DMS153 treated with DMSO at 0.1 percent for 48 hours (cell line): ENCODE data around the gene SECTM1.

ENCODE experiments used
- DNase-seq: peaks from one replicate; lab custom pipeline; 2025; ENCODE audit not compliant: unreplicated experiment; lab: John Stamatoyannopoulos, UW

The SECTM1 gene

DNA sequence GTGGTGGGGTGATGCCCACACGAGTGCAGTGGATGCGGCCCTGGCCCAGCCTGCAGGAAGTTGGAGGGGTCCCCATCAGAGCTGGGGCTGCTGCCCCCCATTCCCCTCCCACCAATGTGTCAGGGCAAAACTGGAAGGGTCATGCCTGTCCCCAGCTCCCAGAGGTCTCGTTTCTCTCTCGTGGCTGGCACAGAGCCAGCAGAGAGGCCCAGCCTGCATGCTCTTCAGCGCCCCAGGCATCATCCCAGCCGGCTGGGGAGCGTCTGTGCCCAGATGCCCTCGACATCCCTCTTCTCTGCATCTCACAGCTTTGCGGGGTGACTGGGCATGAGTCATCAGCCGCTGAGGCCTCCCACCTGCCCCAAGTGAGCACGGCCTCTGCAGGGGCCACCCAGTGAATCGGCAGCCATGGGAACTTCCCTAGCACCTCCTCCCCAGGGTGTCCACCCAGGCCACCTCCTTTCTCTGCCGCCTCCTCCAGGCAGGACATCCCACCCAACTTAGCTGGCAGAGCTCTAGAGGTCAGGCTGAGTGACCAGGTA is 50.3 kb downstream of the SECTM1 start:
- DNase-seq, result peak; percentile 13

DNA sequence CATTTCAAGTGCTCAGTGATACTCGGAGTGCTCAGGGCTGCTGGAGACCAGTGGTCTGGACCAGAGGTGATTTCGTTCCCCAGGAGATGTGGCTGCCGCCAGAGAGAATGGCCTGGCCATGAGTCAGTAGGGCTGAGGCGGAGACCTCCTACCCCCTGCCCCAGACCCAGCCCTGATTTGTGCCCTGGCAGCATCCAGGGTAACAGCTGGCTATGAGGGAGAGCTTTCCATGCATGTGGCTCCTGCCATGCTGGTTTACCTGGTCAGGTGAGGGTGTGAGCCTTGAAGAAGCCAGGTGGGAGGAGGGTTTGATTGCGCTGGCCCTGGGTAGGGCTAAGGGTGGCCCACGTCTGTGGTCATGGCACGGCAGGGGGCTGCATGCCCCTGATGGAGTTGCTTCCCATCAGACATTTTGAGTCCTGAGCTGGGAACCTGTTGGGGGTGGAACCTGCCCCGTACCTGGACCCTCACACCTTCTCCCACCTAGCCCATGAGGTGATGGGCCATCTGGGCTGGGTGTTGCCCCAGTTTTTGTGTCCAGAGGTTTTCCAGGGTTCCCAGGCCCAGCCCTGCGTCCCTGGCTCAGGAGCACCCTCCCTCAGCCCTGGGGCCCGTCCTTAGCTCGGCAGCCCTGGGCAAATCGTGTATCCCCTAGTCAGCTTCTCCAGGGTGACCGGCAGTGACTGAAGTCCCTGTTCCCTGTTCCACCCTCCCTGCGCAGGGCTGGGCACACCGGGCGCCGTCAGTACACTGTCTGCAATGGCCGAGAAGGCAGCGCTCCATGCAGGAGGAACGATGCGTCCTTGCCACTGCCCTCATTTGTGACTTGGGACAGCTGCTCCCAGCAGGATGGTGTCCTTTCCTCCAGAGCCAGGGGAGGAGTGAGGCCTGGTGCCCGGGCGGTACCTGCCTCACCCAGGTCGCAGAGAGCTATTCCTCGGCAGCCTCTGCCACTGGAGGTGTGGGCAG is 51.0 kb downstream of the SECTM1 start:
- DNase-seq, result no peak

DNA sequence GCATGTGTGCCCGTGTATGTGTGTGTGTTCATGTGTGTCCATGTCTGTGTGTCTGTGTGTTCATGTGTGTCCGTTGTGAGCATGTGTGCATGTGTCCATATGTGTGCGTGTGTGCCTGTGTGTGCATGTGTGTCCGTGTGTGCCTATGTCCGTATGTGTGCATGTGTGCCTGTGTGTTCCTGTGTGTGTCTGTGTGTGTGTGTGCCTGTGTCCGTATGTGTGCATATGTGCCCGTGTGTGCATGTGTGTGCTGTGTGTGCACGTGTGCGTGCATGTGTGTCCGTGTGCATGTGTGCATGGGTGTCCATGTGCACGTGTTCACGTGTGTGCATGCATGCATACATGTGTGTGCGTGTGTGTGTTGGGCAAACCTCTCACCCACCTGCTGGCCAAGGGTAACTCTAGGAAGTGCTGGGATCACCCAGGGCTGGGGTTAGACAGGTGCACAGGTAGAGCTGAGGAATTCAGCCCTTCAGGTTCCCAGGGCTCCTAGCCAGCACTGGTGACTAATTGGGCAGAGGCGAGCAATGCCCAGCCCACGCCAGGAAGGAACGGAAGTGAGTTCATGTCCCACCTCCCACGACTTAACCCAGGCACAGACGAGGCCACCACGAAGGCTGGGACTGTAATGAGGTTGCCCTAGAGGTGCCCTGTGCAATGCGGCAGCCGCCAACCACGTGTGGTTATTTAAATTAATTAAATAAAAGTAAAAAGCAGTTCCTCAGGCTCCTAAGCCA is 51.9 kb downstream of the SECTM1 start:
- no peak for DNase-seq

DNA sequence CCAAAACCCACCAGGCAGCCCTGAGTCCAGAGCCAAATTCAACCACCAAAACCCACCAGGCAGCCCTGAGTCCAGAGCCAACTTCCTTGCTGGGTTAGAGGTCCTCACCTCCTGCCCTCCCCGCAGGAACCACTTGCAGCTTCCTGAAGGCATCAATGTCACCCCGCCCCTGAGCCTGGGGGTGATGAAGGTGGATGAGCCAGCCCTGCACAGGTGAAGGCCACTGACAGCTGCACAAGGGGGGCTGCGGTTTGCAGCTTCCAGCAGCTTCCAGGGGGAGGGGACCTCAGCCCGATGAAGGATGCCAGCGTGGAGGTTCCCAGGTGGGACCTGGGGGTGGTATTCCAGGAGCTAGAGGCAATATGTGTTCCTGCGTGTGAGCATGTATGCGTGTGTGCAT is 52.5 kb downstream of the SECTM1 start:
- DNase-seq, result no peak

DNA sequence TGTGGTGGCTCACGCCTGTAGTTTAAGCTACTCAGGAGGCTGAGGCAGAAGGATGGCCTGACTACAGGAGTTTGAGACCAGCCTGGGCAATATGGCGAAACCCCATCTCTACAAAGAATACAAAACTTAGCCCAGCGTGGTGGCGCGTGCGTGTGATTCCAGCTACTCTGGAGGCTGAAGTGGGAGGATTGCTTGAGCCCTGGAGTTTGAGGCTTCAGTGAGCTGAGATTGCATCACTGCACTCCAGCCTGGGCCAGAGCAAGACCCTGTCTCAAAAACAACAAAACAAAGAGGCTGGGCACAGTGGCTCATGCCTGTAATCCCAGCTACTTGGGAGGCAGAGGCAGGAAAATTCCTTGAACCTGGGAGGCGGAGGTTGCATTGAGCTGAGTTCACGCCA is 53.0 kb downstream of the SECTM1 start:
- DNase-seq, result no peak

DNA sequence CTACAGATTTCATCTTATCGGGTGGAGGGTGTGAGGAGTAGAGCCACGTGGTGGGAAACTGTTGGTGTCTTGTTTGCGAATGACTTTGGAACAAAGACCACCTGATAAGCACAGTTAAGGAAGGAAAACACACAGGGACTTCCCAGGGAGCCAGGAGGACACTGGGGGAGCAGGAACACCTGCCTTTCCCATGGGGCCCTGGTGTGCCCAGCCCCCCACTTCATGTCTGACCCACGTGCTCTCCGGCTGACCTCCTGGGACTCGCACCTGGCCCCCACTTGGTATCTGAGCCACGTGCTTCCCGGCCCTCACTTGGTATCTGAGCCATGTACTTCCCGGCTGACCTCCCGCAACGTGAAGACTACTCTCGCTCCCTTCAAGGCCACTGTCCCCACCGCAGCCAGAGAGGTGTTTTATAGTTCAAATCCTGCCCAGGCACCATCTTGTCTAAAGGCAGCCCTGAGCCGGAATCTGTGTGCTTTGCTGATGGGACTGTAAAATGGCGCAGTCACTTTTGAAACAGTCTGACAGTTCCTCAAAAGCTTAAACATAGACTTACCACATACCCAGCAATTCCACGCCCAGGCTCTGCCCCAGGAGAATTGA is 54.7 kb downstream of the SECTM1 start:
- no peak for DNase-seq

DNA sequence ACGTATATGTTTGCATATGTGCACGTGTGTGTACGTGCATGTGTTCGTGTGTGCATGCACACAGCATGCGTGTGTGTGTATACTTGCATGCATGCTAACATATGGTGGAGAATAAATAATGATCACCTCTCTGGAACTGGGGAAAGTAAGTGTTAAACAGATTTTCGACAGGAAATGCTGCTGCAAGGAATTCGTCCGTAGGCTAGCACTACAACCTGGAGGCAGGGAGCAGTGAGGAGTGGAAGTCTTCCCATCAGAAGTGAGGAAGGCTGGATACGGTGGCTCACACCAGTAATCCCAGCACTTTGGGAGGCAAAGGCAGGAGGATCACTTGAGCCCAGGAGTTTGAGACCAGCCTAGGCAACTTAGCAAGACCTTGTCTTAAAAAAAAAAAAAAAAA is 55.3 kb downstream of the SECTM1 start:
- no peak for DNase-seq

DNA sequence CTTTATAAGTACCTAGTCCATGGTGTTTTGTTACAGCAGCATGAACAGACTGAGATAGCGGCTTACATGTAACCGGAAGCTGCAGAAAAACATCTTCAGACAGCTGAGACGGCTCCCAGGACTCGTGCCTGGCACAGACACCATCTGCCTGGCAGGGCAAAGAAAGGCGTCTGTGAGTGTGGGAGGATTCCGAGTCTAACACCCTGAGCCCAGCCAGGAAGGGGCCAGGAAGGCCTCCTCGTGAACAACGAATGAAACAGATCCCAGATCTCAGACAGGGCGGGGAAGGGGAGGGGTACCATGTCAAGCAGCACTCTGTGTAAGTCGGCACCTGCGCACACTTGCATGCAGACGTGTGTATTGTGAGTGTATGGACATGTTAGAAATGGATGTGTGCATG is 55.7 kb downstream of the SECTM1 start:
- no peak for DNase-seq

DNA sequence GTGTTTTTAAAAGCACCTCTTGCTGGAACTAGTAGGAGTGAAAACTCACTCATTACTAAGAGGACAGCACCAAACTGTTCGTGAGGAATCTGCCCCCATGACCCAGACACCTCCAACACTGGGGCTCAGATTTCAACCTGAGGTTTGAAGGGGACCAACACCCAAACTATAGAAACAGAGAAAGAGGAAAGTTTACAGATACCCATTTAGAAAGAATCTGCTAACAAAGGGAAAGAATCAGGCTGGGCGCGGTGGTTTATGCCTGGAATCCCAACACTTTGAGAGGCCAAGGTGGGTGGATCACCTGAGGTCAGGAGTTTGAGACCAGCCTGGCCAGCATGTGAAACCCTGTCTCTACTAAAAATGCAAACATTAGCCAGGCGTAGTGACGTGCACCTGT is 56.6 kb downstream of the SECTM1 start:
- DNase-seq, result no peak

DNA sequence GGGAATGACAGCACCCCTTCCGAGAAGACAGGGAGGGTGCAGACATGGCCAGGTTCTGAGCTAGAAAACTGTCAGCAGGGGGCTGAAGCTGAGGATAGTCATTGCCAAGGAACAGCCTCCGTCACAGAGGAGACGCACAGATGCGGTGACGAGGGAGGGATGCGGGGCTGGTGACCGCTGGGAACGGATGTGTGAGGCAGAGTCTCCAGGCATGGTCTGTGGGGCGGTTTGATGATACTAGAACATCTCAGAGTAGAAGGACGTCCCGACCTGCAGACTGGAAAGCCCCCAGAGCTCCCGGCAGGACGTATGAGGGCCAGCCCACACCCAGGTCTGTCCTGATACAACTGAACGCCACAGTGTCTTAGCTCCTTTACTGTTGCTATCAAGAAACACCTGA is 58.2 kb downstream of the SECTM1 start:
- DNase-seq, result no peak

DNA sequence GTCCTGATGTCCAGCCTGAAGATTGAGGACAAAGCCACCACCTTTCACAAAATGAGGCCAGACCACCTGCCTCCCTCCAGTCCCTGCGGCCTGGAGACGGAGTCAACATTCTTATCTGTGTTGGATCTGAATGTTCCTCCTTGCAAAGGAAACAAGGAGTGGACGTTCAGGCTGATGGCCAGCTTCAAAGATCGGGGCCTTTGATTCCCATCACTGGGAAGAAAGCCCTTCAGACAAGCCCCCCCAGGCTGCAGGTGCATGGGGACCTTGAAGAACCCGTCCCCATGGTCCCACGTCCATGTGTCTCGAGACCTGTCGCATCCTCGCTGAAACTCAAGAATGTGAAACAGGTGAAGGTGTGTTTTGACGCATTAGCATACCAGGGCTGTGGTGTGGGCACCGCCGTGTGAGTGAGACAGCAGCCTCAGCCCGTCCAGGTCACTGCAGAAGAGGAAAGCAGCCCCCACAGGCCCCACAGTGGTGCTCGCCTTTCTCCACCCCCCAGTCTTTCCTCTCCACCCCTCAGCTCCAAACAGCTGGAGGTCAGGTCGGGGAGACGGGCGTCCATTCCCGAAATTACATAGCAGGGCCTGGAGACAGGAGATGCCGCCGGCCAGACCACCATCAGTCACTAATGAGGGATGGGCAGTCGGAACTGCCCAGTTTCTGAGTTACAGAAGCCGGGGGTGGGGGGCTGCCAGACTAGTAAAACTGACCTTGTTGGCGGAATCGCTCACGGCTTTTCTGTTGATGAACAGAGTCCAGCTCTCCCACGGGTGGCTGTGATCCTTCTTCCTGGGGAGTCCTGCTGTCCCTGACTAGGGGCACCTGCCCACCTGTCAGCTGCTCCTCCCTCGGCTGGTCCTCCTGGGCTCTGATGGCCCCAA is 59.2 kb downstream of the SECTM1 start:
- no peak for DNase-seq

DNA sequence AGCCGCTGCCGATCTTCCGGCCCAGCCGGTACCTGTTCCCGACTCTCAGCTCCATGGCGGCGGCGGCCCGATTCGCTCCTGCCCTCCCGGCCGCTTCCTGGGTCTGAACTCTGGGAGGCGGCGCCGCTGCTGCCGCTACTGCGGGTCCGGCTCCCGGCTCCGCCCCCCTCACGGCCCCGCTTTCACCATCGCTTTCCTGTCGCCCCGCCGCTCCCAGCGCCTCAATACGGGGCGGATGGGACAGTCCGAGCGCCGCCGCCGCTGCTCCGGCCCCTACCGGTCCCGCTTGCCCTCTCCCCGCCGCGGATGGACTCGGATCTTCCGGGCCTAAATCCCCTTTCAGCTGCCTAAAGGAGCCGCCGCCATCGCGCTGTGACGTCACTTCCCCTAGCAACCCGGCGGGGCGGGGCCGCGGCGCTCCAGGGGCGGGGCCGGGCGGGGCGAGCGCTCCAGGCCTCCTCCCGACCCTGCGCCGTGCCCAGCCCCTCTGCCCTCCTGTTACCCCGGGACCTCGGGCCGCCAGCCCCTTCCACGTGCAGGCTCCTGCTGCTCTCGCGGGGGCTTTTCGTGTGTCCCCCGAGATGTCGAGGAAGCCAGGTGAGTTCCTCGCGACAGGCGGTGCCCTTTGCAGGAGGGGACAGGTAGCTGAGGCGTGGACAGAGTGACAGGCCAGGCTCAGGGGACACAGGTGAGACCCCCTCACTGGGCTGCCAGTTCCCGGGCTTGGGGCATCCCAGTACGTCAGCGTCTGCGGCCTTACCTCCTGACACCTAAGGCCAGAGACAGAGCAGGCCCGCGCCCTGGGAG is 60.0 kb downstream of the SECTM1 start, which contains the start of gene CSNK1D:
Gene CSNK1D, minus strand, starts transcription at position 374 of the 807 bp plus-strand sequence. Its CDS starts 319 bp downstream, at position 55.
- DNase-seq, result peak; percentile 48

DNA sequence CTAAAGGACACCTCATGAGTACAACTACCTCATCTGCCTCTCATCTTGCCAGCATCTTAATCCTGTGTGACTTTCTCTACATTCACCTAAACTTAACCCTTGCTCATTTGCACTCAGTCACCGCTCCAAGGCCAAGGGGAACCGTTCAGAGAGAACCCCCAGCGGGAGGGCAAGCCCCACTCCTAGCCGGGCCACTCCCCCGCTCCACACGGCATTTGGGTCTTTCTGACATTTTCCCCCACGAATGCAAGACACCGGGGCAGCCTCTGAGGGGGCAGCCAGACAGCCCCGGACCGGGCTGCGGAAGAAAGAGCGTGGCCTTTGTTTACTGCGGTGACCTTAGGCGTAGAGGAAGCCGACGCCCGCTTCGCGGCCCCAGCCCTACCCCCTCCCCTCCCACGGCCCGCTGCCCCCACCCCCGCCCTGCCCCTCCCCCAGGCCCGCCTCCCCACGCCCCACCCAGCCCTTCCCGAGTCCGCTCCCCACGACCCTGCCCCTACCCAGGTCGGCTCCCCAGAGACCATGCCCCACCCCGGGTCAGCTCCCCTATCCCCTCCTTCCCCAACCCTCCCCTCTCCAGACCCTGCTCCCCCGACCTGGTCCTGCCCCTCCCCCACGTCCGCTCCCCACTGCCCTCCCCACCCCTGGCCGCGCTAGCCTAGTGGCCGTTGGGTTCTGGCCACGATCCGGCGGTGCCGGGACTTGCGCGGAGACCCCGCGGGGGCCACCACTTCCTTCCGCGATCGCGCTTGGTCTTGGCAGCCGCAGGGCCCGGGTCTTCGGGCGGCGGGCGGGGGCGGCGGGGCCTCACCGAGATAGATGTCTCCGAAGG is 60.9 kb downstream of the SECTM1 start:
- no peak for DNase-seq

DNA sequence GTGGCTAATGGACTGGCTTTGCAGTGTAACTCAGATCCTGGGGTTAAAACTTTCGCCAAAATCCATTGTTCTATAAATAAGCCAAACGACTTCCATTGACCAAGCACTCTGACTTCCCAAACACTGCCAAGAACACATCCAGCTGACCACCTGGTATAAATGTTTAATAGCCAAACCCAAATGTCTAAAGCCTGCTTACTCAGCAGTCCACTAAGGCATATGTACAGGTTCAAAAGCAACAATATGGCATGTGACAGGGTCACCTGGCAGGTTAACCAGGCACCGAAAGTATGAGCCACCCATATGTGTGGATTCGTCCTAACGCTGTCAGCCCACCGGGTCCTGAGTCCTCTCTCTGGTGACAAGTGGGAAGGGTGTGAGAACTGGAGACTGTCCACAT is 62.2 kb downstream of the SECTM1 start:
- no peak for DNase-seq
